C4-2B (cell line): ENCODE data around the gene DIS3L2.

Source experiments
- H3K27ac ChIP-seq: fragments of 450-650 bp; 2 replicates; pipeline ENCODE4 v1.5.1; 2017
- CTCF ChIP-seq: fragments of 450-650 bp; conservative IDR thresholded peaks from 2 replicates; pipeline ENCODE4 v1.5.1; 2017; ENCODE audit warnings: mild to moderate bottlenecking
- ZFX ChIP-seq: fragments of 450-650 bp; IDR thresholded peaks from 2 replicates; pipeline ENCODE4 v1.6.1; 2017

DIS3L2 gene

GRCh38 chr2:232385660-232386489, 424.4 kb downstream of the DIS3L2 start:
- TF ChIP-seq ZFX (no peak), CTCF (no peak)
- H3K27ac ChIP-seq: no peak overlapping the region

- no peak overlapping the region for H3K27ac ChIP-seq
- TF ChIP-seq CTCF (no peak), ZFX (no peak)
These were observed 424.9 kb downstream of the DIS3L2 start for GRCh38 chr2:232386490-232386739.
